SK-N-MC (cell line): ENCODE results near the gene CTTN.

Source experiments
- DNase-seq: peaks from one replicate; pipeline ENCODE4 v3.0.0-alpha.2; 2011; ENCODE audit warnings: low read depth, low spot score
- H3K27ac ChIP-seq: fragments of 200-600 bp; sonication (generic); 2 replicates; pipeline ENCODE4 v1.5.1; 2016; ENCODE audit warnings: mixed run types
- H3K36me3 ChIP-seq: fragments of 200-600 bp; sonication (generic); 2 replicates; pipeline ENCODE4 v1.6.1; 2017; ENCODE audit warnings: antibody characterized with exemption, low read length, mixed read lengths; ENCODE audit not compliant: insufficient read depth
- H3K4me3 ChIP-seq: fragments of 200-600 bp; sonication (generic); 2 replicates; pipeline ENCODE4 v1.5.1; 2016
- H3K9ac ChIP-seq: fragments of 200-600 bp; sonication (generic); 2 replicates; pipeline ENCODE4 v1.8.0; 2017; ENCODE audit warnings: mixed run types, mixed read lengths; ENCODE audit not compliant: insufficient read length
- H3K9me3 ChIP-seq: fragments of 200-600 bp; sonication (generic); 2 replicates; pipeline ENCODE4 v1.6.1; 2017; ENCODE audit warnings: low read depth, mild to moderate bottlenecking, antibody characterized with exemption, low read length, moderate library complexity, mixed read lengths
- EZH2 ChIP-seq: fragments of 200-600 bp; sonication (generic); IDR thresholded peaks from one replicate; pipeline ENCODE4 v1.6.1; 2017; ENCODE audit warnings: antibody characterized with exemption
- FOXP2 ChIP-seq: optimal IDR thresholded peaks from 2 replicates; pipeline ENCODE3; 2011; ENCODE audit warnings: mild to moderate bottlenecking, moderate library complexity; ENCODE audit not compliant: insufficient read depth; ENCODE audit errors: extremely low read length, control extremely low read depth
- POLR2AphosphoS5 ChIP-seq: IDR thresholded peaks from 2 replicates; pipeline ENCODE4 v1.6.1; 2012; ENCODE audit warnings: mild to moderate bottlenecking, low read depth, low read length, borderline replicate concordance

CTTN gene

DNA sequence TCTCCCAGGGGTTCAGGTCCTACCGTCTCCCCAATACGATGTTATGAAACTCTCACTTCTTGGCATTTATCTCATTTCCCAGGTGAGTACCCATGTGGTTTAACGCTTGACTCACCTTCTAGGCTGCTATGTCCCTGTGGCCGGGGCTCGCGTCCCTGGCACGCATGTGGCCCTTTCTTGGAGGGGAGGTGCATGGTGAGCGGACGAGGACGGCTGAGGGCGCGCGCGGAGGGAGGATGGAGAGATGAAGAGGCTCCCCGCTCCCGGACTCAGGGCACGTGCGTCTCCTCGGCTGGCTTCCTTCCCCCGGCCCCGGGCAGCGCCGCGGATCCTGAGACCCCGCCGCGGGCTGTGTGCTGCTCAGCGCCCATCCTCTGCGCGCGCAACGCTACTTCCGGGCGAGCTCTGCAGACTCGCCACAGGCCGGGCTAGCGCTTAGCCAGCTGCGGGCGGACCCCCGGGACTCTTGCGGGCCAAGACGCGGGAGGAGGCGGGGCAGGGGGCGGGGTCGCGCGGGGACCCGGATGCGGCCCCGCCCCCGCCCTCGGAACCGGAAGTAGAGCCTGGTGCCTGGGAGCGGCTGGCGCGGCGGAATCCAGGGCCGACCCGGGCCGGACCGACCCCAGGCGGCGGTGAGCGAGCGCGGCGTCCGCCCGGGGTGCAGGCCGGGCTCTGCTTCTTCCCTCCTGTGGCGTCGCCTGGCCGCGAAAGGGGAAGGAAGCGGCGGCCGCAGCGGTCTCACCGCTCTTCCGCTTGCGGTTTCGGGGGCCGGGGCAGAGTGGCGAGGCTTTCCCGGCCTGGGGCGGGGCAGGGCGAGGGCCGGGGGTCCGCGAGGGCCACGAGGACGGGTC, at the start of gene CTTN:
Gene CTTN, plus strand, starts transcription at position 547 of the 851 bp plus-strand sequence. CDS start 8,769 bp downstream, outside the sequence.
- TF ChIP-seq POLR2AphosphoS5 (peak; percentile 90), EZH2 (no peak)
- peak; percentile 10 for DNase-seq
- Histone ChIP-seq H3K4me3 (peak within 1 kb of the TSS; percentile 91), H3K36me3 (peaks cover 12% of the 10 kb centered on the region), H3K9ac (peak within 1 kb of the TSS; percentile 95), H3K27ac (no peak within 1 kb of the TSS), H3K9me3 (no peaks in the 10 kb centered on the region)

- Histone ChIP-seq H3K4me3 (no peak overlapping the region), H3K27ac (no peak overlapping the region), H3K9ac (no peak overlapping the region), H3K36me3 (peaks cover 59% of the 10 kb centered on the region), H3K9me3 (no peaks in the 10 kb centered on the region)
- no peak for TF ChIP-seq EZH2
- no peak for TF ChIP-seq FOXP2
- no peak for TF ChIP-seq POLR2AphosphoS5
- no peak for DNase-seq
Observed at GRCh38 chr11:70348608-70349007, 49.7 kb upstream of the CTTN start.

- H3K9me3 ChIP-seq: no peaks in the 10 kb centered on the region
- H3K27ac ChIP-seq: no peak overlapping the region
- H3K36me3 ChIP-seq: peaks cover 74% of the 10 kb centered on the region
- H3K4me3 ChIP-seq: no peak overlapping the region
- H3K9ac ChIP-seq: no peak overlapping the region
- DNase-seq: no peak
- no peak for TF ChIP-seq POLR2AphosphoS5
Observed at GRCh38 chr11:70351646-70352045, 46.7 kb upstream of the CTTN start.

- Histone ChIP-seq H3K4me3 (no peak overlapping the region), H3K9me3 (no peaks in the 10 kb centered on the region), H3K9ac (no peak overlapping the region), H3K27ac (no peak overlapping the region), H3K36me3 (peaks cover 76% of the 10 kb centered on the region)
- TF ChIP-seq POLR2AphosphoS5 (no peak), FOXP2 (no peak), EZH2 (no peak)
- no peak for DNase-seq
Observed at GRCh38 chr11:70352100-70352499, 46.2 kb upstream of the CTTN start.

GRCh38 chr11:70352601-70353000, 45.7 kb upstream of the CTTN start:
- Histone ChIP-seq H3K9ac (no peak overlapping the region), H3K9me3 (no peaks in the 10 kb centered on the region), H3K27ac (no peak overlapping the region), H3K4me3 (no peak overlapping the region), H3K36me3 (peaks cover 76% of the 10 kb centered on the region)
- no peak for TF ChIP-seq POLR2AphosphoS5
- no peak for TF ChIP-seq EZH2
- no peak for TF ChIP-seq FOXP2
- no peak for DNase-seq

DNA sequence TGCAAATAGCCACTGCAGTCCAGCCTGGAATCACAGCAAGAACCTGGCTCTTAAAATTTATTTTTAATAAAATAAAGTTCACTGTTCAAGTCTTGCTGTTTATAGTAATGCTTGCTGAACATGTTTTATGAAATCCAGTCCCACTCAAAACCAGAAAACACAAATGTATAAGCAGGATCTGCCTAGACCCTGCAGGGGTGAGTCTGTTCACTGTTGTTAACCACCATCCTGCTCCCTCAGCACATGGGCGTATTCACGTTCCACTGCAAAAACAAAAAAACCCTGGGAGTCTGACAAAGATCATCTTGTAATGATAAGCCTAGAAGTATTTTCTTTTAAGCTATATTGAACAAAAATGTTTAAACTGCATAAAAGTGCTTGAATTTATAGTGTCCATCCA, 45.0 kb upstream of the CTTN start:
- DNase-seq: no peak
- H3K27ac ChIP-seq: no peak overlapping the region
- no peak overlapping the region for H3K4me3 ChIP-seq
- no peak overlapping the region for H3K9ac ChIP-seq
- H3K36me3 ChIP-seq: peaks cover 78% of the 10 kb centered on the region
- H3K9me3 ChIP-seq: no peaks in the 10 kb centered on the region
- TF ChIP-seq POLR2AphosphoS5 (no peak), FOXP2 (no peak), EZH2 (no peak)

- no peak overlapping the region for H3K4me3 ChIP-seq
Observed at GRCh38 chr11:70353900-70354568, 44.3 kb upstream of the CTTN start.

GRCh38 chr11:70354629-70355028, 43.7 kb upstream of the CTTN start:
- Histone ChIP-seq H3K9me3 (no peaks in the 10 kb centered on the region), H3K36me3 (peaks cover 79% of the 10 kb centered on the region), H3K9ac (no peak overlapping the region), H3K4me3 (no peak overlapping the region), H3K27ac (no peak overlapping the region)
- TF ChIP-seq POLR2AphosphoS5 (no peak), FOXP2 (no peak), EZH2 (no peak)
- no peak for DNase-seq

More at GRCh38 chr11:70353900-70354568, 44.3 kb upstream of the CTTN start:
- no peak for DNase-seq
- peaks cover 78% of the 10 kb centered on the region for H3K36me3 ChIP-seq
- H3K9ac ChIP-seq: no peak overlapping the region
- no peak overlapping the region for H3K27ac ChIP-seq
- TF ChIP-seq EZH2 (no peak), FOXP2 (no peak), POLR2AphosphoS5 (no peak)
- H3K9me3 ChIP-seq: no peaks in the 10 kb centered on the region

GRCh38 chr11:70358753-70359152, 39.6 kb upstream of the CTTN start:
- Histone ChIP-seq H3K9me3 (no peaks in the 10 kb centered on the region), H3K4me3 (no peak overlapping the region), H3K36me3 (peaks cover 90% of the 10 kb centered on the region), H3K9ac (no peak overlapping the region), H3K27ac (no peak overlapping the region)
- TF ChIP-seq EZH2 (no peak), FOXP2 (no peak), POLR2AphosphoS5 (no peak)
- no peak for DNase-seq
